Keratinocyte (primary cell): ENCODE data around the gene PJA2. TPM values are rescaled to one million over a fixed set of nuclear protein-coding genes. Genes with fewer than 3 reads are reported as not detected.

Source experiments
- DNase-seq: peaks from one replicate; pipeline ENCODE4 v3.0.0-alpha.2; 2011; ENCODE audit warnings: low read depth, missing footprints, low spot score
- FAIRE-seq: peaks from 2 replicates; lab custom pipeline; 2011; peaks lifted over from hg19 to GRCh38; lab: Jason Lieb, UNC
- H2AFZ ChIP-seq: 2 replicates; pipeline ENCODE4 v1.6.0; 2012; ENCODE audit warnings: low read length, control low read depth, inconsistent platforms; ENCODE audit not compliant: control insufficient read depth
- H3K27ac ChIP-seq: 2 replicates; pipeline ENCODE4 v1.5.1; 2011; ENCODE audit warnings: low read length; ENCODE audit not compliant: control insufficient read depth, insufficient read depth
- H3K27me3 ChIP-seq: 3 replicates; pipeline ENCODE4 v1.6.0; 2011; ENCODE audit warnings: low read length; ENCODE audit not compliant: control insufficient read depth, insufficient read depth; ENCODE audit errors: extremely low read depth
- H3K36me3 ChIP-seq, 2 experiments: 2 replicates in 1 of 2; 3 replicates in 1 of 2; pipeline ENCODE4 v1.5.1; 2011; ENCODE audit warnings: low read length in 2 of 2, mild to moderate bottlenecking in 1 of 2; ENCODE audit not compliant: control insufficient read depth in 2 of 2, insufficient read depth in 2 of 2; ENCODE audit errors: extremely low read depth in 1 of 2
- H3K4me1 ChIP-seq: 3 replicates; pipeline ENCODE4 v1.5.1; 2011; ENCODE audit warnings: low read length; ENCODE audit not compliant: control insufficient read depth, insufficient read depth; ENCODE audit errors: extremely low read depth
- H3K4me2 ChIP-seq: 3 replicates; pipeline ENCODE4 v1.6.0; 2011; ENCODE audit warnings: low read depth, low read length; ENCODE audit not compliant: control insufficient read depth, insufficient read depth; ENCODE audit errors: extremely low read depth
- H3K4me3 ChIP-seq, 3 experiments: fragments of 200-600 bp in 1 of 3; sonication (generic) in 1 of 3; 2 replicates in 2 of 3; 3 replicates in 1 of 3; pipeline ENCODE4 v1.5.1; 2011 to 2016; ENCODE audit warnings: low read length in 3 of 3, mild to moderate bottlenecking in 3 of 3, control low read depth in 2 of 3, inconsistent platforms in 1 of 3, low read depth in 1 of 3, mixed read lengths in 1 of 3, mixed run types in 1 of 3, moderate library complexity in 1 of 3; ENCODE audit not compliant: control insufficient read depth in 2 of 3, insufficient read depth in 2 of 3; ENCODE audit errors: extremely low read depth in 1 of 3
- H3K79me2 ChIP-seq: 2 replicates; pipeline ENCODE4 v1.6.0; 2012; ENCODE audit warnings: low read length; ENCODE audit not compliant: control insufficient read depth, insufficient read depth
- H3K9ac ChIP-seq: 3 replicates; pipeline ENCODE4 v1.6.0; 2011; ENCODE audit warnings: low read length; ENCODE audit not compliant: control insufficient read depth, insufficient read depth; ENCODE audit errors: extremely low read depth
- H3K9me1 ChIP-seq: 3 replicates; pipeline ENCODE4 v1.6.0; 2011; ENCODE audit warnings: low read length; ENCODE audit not compliant: control insufficient read depth, insufficient read depth; ENCODE audit errors: extremely low read depth
- H3K9me3 ChIP-seq: 2 replicates; pipeline ENCODE4 v1.5.1; 2012; ENCODE audit warnings: low read depth, low read length; ENCODE audit not compliant: control insufficient read depth
- H4K20me1 ChIP-seq: 3 replicates; pipeline ENCODE4 v1.6.0; 2011; ENCODE audit warnings: low read length; ENCODE audit not compliant: control insufficient read depth, insufficient read depth; ENCODE audit errors: extremely low read depth
- EZH2 ChIP-seq: IDR thresholded peaks from one replicate; pipeline ENCODE4 v1.6.1; 2012; ENCODE audit warnings: inconsistent platforms, mild to moderate bottlenecking, low read length, moderate library complexity
- dilution Hi-C: fragments of 300-500 bp; cut with MboI; formaldehyde crosslinking; loops from one replicate; pipeline ENCODE4 v1.7.0; 2020; ENCODE audit warnings: low sequenced_read_pairs; ENCODE audit not compliant: extremely low pct_ligation_motif_present
- polyA plus RNA-seq, 5 experiments: library from polyadenylated mRNA; depleted of rRNA in 3 of 5; stranded (reverse) in 3 of 5; stranded (forward) in 1 of 5; unstranded in 1 of 5; fragments of >200 nt; gene quantifications; 1 replicate in 1 of 5; 2 replicates in 3 of 5; 3 replicates in 1 of 5; pipeline versions ENCODE4 v1.2.1 to v1.2.3, GENCODE V29; 2011 to 2012; ENCODE audit warnings: missing spikeins in 2 of 5, low read depth in 1 of 5, low replicate concordance in 1 of 5
- TF ChIP-seq, protein P1 (sequence below), 3 experiments: IDR thresholded peaks in 1 of 3; conservative IDR thresholded peaks in 1 of 3; optimal IDR thresholded peaks in 1 of 3; 2 replicates in 2 of 3; 3 replicates in 1 of 3; pipeline versions ENCODE3 to v1.5.1; 2011; ENCODE audit warnings: low read length in 3 of 3, mild to moderate bottlenecking in 3 of 3, moderate library complexity in 2 of 3, control low read depth in 1 of 3, inconsistent platforms in 1 of 3; ENCODE audit not compliant: insufficient read depth in 2 of 3; ENCODE audit errors: extremely low read depth in 1 of 3

PJA2 gene
- polyA plus RNA-seq, 1 donor (not counting 4 experiments of a cell fraction or from before 2014, with no cell fraction given) = 49.3 TPM

DNA sequence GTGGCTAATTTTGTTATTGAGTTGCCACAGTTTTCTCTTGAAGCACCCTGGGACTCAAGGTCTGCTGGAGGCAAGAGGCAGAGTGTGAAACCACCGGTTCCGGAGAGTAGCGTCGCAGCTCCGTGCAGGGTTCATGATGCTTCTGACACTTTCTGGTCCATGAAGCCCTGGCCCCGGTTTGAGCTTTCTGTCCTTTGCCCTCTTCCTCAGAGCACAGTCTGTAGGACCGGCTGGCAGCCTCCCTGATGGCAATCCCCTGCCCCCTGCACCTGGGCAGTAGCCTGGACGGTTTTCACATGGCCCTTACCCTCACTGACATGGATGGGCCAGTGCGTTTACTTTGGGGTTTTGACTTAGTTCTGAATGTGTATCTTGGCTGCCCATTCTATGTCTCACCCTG, 111.9 kb downstream of the PJA2 start:
- Histone ChIP-seq H3K9me1 (no peaks in the 10 kb centered on the region), H3K79me2 (no peaks in the 10 kb centered on the region), H3K9me3 (no peaks in the 10 kb centered on the region), H3K4me1 (no peaks in the 10 kb centered on the region), H3K4me2 (no peak overlapping the region), H3K4me3 (no peak overlapping the region), H4K20me1 (no peaks in the 10 kb centered on the region), H3K36me3 (no peaks in the 10 kb centered on the region), H2AFZ (no peak overlapping the region), H3K27me3 (peaks cover 9% of the 10 kb centered on the region), H3K27ac (no peak overlapping the region), H3K9ac (no peak overlapping the region)
- dilution Hi-C loops = no loop called here
- no peak for DNase-seq
- TF ChIP-seq, protein P1, sequence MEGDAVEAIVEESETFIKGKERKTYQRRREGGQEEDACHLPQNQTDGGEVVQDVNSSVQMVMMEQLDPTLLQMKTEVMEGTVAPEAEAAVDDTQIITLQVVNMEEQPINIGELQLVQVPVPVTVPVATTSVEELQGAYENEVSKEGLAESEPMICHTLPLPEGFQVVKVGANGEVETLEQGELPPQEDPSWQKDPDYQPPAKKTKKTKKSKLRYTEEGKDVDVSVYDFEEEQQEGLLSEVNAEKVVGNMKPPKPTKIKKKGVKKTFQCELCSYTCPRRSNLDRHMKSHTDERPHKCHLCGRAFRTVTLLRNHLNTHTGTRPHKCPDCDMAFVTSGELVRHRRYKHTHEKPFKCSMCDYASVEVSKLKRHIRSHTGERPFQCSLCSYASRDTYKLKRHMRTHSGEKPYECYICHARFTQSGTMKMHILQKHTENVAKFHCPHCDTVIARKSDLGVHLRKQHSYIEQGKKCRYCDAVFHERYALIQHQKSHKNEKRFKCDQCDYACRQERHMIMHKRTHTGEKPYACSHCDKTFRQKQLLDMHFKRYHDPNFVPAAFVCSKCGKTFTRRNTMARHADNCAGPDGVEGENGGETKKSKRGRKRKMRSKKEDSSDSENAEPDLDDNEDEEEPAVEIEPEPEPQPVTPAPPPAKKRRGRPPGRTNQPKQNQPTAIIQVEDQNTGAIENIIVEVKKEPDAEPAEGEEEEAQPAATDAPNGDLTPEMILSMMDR (optimal IDR thresholded peaks at IDR 0.05 in 1 of 3, IDR thresholded peaks at IDR 0.05 in 1 of 3, conservative IDR thresholded peaks at IDR 0.05 in 1 of 3; ENCODE audit: extremely low read depth in 1 of 3, insufficient read depth in 2 of 3, low read length in 3 of 3) = no peak
- no peak for TF ChIP-seq EZH2
- FAIRE-seq = no peak

DNA sequence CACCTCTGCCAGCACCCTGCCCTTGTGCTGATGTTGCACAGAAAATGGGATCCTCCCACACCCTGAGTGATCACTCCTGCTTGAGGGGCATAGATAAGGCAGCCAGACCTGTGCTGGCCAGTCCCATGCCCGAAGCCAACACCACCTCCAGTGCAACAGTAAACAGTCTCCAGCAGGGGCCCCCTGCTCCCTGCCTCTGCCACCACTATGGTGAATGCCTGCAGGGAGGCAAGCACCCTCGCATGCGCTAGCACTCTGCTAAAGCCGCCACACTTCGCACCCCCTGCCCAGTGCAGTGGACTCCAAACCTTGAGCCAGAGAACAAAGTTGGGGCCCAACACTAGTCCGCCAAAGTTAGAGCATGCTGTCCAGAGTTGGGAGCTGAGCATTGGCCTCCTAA, 118.7 kb downstream of the PJA2 start:
- Histone ChIP-seq H2AFZ (no peak overlapping the region), H3K9me1 (no peaks in the 10 kb centered on the region), H3K4me1 (no peaks in the 10 kb centered on the region), H3K4me3 (no peak overlapping the region), H3K36me3 (no peaks in the 10 kb centered on the region), H3K9ac (no peak overlapping the region), H3K9me3 (no peaks in the 10 kb centered on the region), H3K27ac (no peak overlapping the region), H3K79me2 (no peaks in the 10 kb centered on the region), H4K20me1 (no peaks in the 10 kb centered on the region), H3K27me3 (no peaks in the 10 kb centered on the region), H3K4me2 (no peak overlapping the region)
- no peak for FAIRE-seq
- no peak for DNase-seq
- TF ChIP-seq, protein P1 (optimal IDR thresholded peaks at IDR 0.05 in 1 of 3, IDR thresholded peaks at IDR 0.05 in 1 of 3, conservative IDR thresholded peaks at IDR 0.05 in 1 of 3; ENCODE audit: extremely low read depth in 1 of 3, insufficient read depth in 2 of 3, low read length in 3 of 3) = no peak
- no peak for TF ChIP-seq EZH2
- dilution Hi-C loops = no loop called here
